ENCODE measurements around the gene ADM. TPM values are rescaled to one million over a fixed set of nuclear protein-coding genes. Genes with fewer than 3 reads are reported as not detected.

The ADM gene
- total RNA-seq, 1 experiment from 2014 or later = not detected

GRCh38 chr11:10289765-10290380 is 15.0 kb upstream of the ADM start:
- no peak for DNase-seq (ENCODE audit: low read depth)

DNA sequence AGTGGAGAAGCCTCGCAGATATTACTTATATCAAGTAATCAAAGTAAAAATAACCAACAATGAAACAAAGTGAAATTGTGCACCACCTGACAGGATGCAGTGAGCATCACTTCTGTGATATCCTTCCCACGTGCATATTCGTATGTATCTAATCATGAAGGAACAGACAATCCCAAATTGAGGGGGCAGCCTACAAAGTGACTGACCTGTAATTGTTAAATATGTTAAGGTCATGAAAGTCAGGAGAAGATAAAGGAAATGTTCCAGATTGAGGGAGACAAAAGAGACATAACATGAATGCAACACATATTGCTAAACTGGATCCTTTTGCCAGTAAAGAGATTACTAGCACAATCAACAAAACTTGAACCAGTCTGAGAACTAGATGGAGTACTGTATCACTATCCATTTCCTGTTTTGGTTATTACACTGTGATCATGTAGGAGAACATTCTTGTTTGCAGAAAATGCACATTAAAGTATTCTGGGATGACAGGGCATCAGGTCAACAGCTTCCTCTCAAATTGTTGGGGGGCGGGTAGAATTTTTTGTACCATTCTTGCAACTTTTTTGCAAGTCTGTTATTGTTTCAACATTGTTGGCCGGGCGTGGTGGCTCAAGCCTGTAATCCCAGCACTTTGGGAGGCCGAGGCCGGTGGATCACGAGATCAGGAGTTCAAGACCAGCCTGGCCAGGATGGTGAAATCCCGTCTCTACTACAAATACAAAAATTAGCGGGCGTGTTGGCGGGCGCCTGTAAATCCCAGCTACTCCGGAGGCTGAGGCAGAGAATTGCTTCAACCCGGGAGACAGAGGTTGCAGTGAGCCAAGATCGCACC is 12.9 kb upstream of the ADM start:
- no peak for DNase-seq (ENCODE audit: low read depth)

DNA sequence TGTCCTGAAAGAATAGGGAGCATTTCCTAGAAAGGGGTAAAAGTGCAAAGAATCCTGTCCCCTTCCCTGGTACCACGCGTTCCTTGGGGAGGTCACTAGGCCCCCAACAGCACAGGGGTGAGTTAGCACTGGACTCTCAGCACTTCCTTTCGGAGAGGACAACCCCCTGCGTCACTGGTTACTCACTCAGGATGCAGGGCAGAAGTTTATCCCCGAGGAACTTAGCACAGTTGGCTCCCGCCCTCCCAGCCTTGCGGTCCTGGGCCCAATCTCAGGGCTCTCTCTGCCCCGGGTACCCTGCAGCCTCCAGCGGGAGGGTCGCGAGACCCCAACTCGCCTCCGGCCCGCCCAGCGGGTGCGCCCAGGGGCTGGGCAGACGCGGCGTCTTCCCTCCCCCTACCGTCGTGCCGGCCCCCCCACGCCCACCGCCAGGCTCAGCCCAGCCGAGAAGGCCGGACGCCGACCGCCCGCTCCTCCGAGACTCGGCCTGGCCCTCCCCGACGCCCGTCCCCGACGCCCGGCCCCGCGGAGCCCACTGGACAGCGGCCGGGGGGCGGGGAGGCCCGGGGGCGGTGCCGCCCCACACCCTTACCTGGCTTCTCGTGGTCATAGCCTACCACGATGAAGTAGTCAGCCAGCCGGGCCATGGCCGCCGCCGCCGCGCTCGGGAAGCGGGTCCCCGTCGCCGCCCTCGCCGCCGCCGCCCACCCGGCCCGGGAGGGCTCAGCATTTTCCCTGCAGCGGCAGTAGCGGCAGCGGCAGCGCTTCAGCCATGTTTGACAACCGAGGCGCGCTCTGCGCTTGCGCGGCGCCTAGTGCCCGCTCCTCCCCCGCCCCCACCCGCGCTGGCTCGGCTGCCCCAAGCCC is 11.2 kb upstream of the ADM start, which contains the start of gene SBF2:
Gene SBF2, minus strand, starts transcription at position 797 of the 867 bp plus-strand sequence. Its CDS starts 150 bp downstream, at position 647.
- DNase-seq (ENCODE audit: low read depth) = peak; percentile 89

DNA sequence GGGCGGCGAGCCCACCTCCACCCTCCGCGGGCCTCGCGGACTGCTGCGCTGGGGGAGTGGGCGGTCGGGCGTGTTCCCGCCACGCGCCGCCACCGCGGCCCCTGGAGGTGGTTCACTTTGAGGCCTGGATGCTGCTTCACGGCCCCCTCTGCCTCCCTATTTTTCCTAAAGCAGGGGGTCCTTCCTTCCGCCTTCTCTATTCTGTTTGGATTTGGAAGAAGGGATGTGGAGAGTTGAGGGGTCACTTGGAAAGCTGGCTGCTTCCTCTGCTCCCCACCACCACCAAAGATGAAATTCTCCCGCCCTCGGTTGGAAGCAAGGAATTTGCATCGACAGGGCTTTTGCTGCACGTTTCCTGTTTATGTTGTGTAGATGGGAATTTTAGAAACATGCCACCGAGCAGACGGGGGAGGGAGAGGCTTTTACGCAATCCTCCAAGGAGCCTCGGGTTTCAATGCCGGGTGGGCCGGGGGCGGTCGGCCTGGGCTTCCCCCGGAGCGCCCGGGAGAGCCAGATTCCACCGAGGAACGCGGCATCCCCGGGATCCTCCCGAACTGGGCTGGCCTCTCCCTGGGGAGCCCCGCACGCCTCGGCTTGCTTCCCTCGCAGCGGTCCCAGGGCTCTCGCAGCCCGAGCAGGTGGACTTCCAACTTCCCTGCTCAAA is 10.5 kb upstream of the ADM start:
- DNase-seq (ENCODE audit: low read depth) = no peak

DNA sequence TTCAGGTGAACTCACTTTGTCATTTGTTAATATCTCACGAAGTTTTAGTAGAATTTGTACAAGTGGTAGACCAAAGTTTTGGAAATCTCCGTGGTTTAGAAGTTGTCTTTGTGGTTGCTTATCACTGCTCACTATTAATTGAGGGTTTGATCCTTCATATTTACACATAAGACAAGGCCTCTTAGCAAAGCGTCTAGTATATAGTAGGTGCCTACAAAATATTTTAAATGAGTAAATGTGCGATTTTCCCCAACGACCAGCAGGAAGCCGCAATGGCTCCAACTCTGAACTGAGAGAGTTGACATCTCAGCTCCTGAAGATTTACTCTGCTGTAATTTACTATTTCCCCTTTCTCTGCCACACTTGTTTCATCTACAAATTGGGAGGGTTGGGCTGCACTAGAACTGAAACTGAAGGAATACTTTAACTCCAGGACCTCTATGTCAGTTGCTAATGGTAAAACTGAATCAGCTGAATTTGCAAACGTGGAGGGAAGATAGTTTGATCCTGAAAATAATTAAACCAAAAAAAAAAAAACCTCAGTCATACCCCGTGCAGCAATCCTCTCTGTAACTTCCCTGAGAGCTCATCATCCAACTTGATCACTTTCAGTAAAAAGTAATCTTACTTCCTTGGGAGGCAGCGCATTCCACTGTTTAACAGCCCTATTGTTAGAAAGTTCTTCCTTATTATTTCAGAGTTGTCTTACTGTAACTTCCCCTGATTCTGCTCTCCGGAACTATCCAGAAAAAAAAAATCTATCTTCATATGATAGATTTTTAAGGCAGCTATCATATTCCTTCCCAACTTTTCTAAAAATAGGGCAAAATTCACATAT is 9.6 kb upstream of the ADM start:
- no peak for DNase-seq (ENCODE audit: low read depth)

- DNase-seq (ENCODE audit: low read depth) = peak; percentile 90
Measured at GRCh38 chr11:10298342-10298741, 6.5 kb upstream of the ADM start.

- peak; percentile 73 for DNase-seq (ENCODE audit: low read depth)
Measured at GRCh38 chr11:10301656-10302358, 3.1 kb upstream of the ADM start.

- DNase-seq (ENCODE audit: low read depth) = no peak
Measured at GRCh38 chr11:10302359-10302743, 2.5 kb upstream of the ADM start.

DNA sequence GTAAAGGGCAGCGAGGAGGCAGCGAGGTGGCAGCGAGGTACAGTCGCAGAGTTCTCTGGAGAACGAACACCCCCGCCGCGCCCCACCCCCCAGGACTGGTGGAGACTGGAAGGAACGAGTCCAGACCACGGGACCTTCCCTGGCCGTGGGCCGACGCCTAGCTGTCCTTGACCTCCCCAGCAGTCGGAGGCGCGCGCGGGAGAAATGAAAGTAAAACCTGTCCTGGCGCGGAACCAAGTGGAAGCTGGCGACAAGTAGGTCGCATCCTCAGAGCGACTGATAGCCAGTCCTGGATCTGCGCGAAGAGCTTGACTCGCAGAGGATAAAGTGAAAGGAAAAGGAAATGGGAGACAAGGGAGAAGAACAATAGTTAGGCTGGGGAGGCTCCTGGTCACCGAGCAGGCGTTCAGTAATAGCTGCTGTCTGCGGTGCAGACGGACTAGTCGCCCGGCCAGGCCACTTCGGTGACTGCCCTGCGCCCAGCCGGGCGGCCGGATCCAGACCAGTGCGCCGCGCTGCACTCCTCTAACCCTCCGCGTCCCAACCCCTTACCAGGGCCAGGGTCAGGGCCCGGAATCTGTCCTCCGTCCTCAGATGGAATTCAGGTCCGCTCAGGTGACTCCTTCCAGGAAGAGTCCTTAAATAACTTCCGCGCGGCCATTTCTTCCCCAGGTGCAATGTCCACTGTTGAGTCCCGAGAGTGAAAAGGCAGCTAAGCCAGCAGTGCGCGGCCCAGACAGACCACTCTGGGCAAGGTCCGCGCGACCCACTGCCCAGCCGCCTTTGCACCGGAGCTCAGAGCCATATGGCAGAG is 1.9 kb upstream of the ADM start:
- DNase-seq (ENCODE audit: low read depth) = no peak

DNA sequence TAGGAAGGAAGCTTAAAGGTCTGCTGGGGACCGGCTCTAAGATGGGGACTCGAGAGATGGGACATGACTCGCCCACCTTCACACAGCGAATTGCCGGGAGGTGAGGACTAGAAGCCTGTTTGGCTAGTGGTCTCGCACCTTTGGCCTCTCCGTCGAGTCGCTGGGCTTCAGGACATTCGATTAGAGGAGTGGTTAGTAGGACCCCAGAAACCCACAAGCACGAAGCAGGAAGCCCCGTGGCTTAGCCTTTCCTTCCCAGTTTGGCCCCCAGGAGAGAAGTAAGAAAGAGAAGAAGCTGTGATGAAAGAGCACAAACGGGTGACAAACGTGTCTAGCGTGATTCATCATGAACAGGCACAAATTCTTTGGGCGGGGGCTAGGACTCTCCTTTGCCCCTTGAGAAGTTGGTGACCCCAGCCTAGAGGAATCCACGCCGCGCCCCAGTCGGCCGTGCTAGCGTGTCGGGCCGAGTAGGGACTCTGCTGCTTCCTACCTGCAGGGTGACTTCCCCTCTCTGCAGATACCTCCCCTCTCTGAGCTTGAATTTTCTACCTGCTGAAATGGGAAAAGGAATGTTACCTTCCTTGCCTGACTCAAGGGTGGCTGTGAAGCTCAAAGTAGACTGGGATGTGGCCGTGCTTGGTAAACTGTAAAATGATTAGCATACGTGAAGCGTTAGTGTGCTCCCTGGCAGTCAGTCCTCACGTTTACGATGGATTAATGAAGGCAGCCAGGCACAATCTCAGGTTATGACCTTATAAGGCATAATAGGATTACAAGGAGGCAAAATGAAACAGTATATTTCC is 1.1 kb upstream of the ADM start:
- DNase-seq (ENCODE audit: low read depth) = no peak

GRCh38 chr11:10305262-10305963 is 540 bp downstream of the ADM start:
- DNase-seq (ENCODE audit: low read depth) = no peak

DNA sequence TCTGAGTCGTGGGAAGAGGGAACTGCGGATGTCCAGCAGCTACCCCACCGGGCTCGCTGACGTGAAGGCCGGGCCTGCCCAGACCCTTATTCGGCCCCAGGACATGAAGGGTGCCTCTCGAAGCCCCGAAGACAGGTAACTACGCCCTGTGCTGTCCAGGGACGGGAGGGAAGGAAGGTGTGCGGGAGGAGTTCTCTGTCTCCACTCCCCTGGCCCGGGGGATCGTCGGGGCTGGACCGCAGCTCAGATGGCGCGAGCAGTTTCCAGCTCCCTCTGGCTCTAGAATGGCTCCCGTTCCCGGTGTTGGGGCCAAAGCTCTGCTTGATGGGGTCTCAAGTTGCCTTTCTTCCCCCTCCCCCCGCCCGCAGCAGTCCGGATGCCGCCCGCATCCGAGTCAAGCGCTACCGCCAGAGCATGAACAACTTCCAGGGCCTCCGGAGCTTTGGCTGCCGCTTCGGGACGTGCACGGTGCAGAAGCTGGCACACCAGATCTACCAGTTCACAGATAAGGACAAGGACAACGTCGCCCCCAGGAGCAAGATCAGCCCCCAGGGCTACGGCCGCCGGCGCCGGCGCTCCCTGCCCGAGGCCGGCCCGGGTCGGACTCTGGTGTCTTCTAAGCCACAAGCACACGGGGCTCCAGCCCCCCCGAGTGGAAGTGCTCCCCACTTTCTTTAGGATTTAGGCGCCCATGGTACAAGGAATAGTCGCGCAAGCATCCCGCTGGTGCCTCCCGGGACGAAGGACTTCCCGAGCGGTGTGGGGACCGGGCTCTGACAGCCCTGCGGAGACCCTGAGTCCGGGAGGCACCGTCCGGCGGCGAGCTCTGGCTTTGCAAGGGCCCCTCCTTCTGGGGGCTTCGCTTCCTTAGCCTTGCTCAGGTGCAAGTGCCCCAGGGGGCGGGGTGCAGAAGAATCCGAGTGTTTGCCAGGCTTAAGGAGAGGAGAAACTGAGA is 1.4 kb downstream of the ADM start:
- DNase-seq (ENCODE audit: low read depth) = no peak

DNA sequence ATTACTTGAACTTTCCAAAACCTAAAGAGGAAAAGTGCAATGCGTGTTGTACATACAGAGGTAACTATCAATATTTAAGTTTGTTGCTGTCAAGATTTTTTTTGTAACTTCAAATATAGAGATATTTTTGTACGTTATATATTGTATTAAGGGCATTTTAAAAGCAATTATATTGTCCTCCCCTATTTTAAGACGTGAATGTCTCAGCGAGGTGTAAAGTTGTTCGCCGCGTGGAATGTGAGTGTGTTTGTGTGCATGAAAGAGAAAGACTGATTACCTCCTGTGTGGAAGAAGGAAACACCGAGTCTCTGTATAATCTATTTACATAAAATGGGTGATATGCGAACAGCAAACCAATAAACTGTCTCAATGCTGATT is 2.1 kb downstream of the ADM start:
- no peak for DNase-seq (ENCODE audit: low read depth)

DNA sequence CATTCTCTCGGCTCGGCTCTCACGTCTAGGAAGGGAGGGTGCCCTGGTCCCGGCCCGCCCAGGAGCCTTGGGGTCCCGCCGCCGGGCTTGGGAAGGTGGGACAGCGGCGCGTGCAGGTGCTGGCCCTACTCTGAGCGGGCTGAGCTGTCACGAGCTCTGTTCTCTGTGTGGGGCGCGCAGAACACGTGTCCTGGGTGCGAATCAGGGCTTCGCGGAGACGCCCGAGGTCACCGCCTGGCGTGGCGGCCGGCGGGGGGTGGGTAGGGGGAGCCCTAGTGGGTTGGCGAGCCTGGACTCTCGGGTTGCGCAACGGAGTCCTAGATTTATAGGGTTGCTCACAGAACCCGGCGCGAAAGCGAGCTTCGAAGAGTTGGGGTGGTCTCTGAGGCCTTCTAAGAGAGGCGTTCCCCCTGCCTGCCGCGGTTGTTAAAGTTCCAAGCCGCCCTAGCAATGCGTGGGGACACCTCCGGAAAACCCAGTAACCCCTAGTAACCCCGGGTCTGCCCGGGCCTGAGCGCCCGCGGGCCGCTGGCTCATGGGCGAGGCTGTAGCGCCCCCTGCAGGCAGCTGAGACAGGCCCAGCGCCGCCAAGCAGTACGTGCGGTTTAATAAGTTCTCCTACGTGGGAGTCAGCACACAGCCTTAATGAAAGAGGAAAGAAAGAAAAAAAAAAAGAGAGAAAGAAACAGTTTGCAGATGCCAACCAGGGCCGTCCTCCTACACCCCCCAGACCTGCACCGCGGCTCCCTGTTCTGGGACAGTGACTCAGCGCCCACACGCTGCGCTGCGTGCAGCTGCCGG is 2.7 kb downstream of the ADM start:
- DNase-seq (ENCODE audit: low read depth) = peak; percentile 91

DNA sequence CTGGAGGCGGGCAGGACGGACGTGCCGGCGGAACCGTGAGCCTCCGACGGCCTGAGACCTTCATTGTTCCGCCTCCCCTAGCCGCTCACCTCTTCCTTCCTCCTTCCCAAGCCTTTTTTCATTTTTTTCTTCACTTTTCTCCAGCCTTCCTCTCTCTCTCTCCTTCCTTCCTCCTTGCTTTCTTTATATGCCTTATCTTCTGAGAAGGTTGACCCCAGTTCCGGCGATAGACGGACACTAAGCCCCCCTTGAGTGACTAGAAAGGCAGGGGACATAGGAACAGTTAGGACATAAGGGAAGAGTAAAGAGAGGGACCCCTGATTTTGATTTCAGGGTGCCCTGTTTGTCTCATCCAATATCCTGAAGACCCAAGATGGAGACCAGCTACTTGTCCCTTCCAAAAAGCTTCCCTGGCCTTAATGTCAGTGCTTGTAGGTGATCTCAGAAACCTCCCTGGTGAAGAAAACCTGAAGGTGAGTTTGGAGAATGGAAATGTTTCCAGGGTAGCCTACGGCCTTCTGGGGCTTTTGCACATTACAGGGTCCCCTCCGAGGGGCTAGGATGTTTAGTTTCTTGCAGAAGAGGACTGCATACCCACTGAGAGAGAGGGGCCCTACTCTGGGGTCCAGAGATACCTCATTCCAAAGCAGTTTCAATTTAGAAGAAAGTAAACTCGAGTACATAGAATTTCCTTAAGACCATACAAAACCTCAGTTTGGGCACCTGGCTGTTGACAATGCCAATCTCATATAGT is 3.5 kb downstream of the ADM start:
- DNase-seq (ENCODE audit: low read depth) = no peak

Data from HT1080 (cell line).